ENCODE results near the gene HDAC1. TPM values are rescaled to one million over a fixed set of nuclear protein-coding genes. Genes with fewer than 3 reads are reported as not detected.

HDAC1 gene
- total and polyA plus RNA-seq, 2 of the 13 experiments (the other 11 are each of a cell fraction or from before 2014, with no cell fraction given), result 93.5 to 189 TPM

DNA sequence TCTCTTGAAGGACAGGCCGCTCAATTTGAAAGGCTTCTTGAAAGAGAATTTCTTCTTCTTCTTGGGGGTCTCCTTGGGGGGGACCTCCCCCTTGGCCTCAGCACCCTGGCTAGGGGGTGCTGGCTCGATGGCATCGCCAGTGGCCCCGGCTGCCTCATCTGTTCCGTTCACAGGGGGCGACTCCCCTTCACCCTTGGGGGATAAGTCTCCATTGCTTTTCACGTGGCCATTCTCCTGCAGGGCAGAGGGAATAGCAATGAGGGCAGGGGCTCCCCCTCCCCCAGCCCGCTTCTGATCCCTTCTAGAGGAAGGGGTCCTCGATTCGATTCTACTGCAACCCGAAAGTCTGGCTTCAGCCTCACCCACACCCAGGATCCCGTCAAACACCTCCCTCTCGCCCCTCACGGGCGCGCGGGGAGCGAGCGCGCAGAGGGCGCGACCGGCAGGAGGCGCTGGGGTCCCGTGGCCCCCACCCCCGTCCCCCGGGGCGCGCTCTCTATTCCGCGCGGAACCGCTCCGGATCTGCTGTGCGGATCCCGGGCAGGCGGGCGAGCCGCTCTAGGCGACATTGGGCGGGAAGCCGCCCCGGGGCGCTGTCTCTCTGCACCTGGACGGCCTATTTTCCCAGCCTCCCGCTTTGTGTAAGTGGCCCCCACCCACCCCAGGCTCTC, 43.1 kb downstream of the HDAC1 start (continued):
- TF ChIP-seq ZBTB3 (CRISPR knock-in tag; IDR thresholded peaks at IDR 0.05; ENCODE audit: borderline replicate concordance, low read depth) (0 out of 2 replicates have a peak, but pooled peaks have one; percentile 18), SIX4 (CRISPR knock-in tag; IDR thresholded peaks at IDR 0.05) (no peak), SRF (IDR thresholded peaks at IDR 0.05; ENCODE audit: low read depth, low read length) (no peak), RCOR2 (CRISPR knock-in tag; IDR thresholded peaks at IDR 0.05) (no peak), SMAD3 (CRISPR knock-in tag; IDR thresholded peaks at IDR 0.05) (no peak)

DNA sequence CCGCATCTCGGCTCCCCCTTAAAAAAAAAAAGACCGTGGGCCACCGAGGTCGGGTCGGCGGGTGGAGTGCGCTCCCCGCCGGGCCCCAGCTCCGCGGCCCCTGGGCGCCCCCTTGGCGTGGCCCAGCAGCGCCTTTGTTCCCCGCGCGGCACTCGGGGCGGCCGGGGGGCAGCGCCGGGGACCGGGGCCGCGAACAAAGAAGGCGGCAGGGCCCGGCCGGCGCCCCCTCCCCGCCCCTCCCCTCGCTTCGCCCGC, 43.6 kb downstream of the HDAC1 start:
- H3K9ac ChIP-seq (ENCODE audit: insufficient read depth, low read depth, low read length), result peak overlapping the region; percentile 91
- intact Hi-C loops (cut with micrococcal nuclease; ENCODE audit: unreplicated experiment), result loop anchor here (10.0 kb wide), 1 partner anchor 59 kb away; the partner anchor contains the start of gene BSDC1
- DNase-seq (ENCODE audit: low spot score) (no peak), FAIRE-seq (no peak), ATAC-seq (no peak)
- POLR2A ChIA-PET, result interaction anchor here (0.9 to 5.8 kb wide), 27 partner anchors 8 to 262 kb away, joined by 3 to 222 read pairs (median 5); partner anchors contain the start of genes BSDC1, CCDC28B, FAM167B and HDAC1
- H3K36me3 ChIP-seq (replicated peaks in 1 of 2; ENCODE audit: control insufficient read depth in 1 of 2, insufficient read depth in 2 of 2, low read length in 2 of 2), result peaks cover 19 to 40% of the 10 kb centered on the region in 2 experiments
- peak overlapping the region; percentile 68 for H3K27ac ChIP-seq (ENCODE audit: extremely low read length, insufficient read depth, low read length)
- peaks cover 57% of the 10 kb centered on the region for H3K4me1 ChIP-seq (ENCODE audit: insufficient read depth, low read length)
- in situ Hi-C loops (cut with HindIII; ENCODE audit: extremely low pct_ligation_motif_present, low pct_unique_long_range_greater_than_20kb), result no loop called here
- BruUV-seq (replicated peaks), result no TSS peak
- peak overlapping the region; percentile 70 to 95 (median 84) for H3K4me3 ChIP-seq (replicated peaks in 1 of 3; ENCODE audit: insufficient read depth in 1 of 3, low read depth in 2 of 3, low read length in 3 of 3)
- H3K27me3 ChIP-seq (ENCODE audit: control insufficient read depth in 1 of 2, insufficient read depth in 2 of 2, low read length in 2 of 2), result peaks cover 0 to 4% of the 10 kb centered on the region in 2 experiments; a peak in 2 of 5 replicates
- peaks cover 14% of the 10 kb centered on the region for H3K79me2 ChIP-seq (ENCODE audit: insufficient read depth, low read length)
- H4K20me1 ChIP-seq (ENCODE audit: insufficient read depth, low read length), result peaks cover 14% of the 10 kb centered on the region
- no peaks in the 10 kb centered on the region for H3K9me3 ChIP-seq (ENCODE audit: low read length)
- no peak overlapping the region for H2AFZ ChIP-seq (ENCODE audit: low read length)
- H3K4me2 ChIP-seq (ENCODE audit: low read depth, low read length), result peak overlapping the region; percentile 93
- CTCF ChIA-PET (ENCODE audit: low intra/inter-chr PET ratio, low total read pairs), result interaction anchor here (0.7 to 1.7 kb wide), 2 partner anchors 15 to 120 kb away, joined by 3 to 4 read pairs; no protein-coding TSS in a partner anchor
- WGBS (ENCODE audit: low lambda C conversion rate), result 0% methylated on average over 6 of the region's 34 CpGs
- TF ChIP-seq AGO2 (optimal IDR thresholded peaks at IDR 0.05; ENCODE audit: low read depth, low read length) (peak; percentile 65), REPIN1 (CRISPR knock-in tag; IDR thresholded peaks at IDR 0.05; ENCODE audit: borderline replicate concordance, low read depth) (no peak), ZNF329 (CRISPR knock-in tag; IDR thresholded peaks at IDR 0.05; ENCODE audit: low read depth) (no peak), ZNF619 (CRISPR knock-in tag; IDR thresholded peaks at IDR 0.05) (no peak)
- TF ChIP-seq, protein P1, sequence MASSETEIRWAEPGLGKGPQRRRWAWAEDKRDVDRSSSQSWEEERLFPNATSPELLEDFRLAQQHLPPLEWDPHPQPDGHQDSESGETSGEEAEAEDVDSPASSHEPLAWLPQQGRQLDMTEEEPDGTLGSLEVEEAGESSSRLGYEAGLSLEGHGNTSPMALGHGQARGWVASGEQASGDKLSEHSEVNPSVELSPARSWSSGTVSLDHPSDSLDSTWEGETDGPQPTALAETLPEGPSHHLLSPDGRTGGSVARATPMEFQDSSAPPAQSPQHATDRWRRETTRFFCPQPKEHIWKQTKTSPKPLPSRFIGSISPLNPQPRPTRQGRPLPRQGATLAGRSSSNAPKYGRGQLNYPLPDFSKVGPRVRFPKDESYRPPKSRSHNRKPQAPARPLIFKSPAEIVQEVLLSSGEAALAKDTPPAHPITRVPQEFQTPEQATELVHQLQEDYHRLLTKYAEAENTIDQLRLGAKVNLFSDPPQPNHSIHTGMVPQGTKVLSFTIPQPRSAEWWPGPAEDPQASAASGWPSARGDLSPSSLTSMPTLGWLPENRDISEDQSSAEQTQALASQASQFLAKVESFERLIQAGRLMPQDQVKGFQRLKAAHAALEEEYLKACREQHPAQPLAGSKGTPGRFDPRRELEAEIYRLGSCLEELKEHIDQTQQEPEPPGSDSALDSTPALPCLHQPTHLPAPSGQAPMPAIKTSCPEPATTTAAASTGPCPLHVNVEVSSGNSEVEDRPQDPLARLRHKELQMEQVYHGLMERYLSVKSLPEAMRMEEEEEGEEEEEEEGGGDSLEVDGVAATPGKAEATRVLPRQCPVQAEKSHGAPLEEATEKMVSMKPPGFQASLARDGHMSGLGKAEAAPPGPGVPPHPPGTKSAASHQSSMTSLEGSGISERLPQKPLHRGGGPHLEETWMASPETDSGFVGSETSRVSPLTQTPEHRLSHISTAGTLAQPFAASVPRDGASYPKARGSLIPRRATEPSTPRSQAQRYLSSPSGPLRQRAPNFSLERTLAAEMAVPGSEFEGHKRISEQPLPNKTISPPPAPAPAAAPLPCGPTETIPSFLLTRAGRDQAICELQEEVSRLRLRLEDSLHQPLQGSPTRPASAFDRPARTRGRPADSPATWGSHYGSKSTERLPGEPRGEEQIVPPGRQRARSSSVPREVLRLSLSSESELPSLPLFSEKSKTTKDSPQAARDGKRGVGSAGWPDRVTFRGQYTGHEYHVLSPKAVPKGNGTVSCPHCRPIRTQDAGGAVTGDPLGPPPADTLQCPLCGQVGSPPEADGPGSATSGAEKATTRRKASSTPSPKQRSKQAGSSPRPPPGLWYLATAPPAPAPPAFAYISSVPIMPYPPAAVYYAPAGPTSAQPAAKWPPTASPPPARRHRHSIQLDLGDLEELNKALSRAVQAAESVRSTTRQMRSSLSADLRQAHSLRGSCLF (CRISPR knock-in tag; IDR thresholded peaks at IDR 0.05; ENCODE audit: borderline replicate concordance), result no peak

Data from HepG2 (cell line).